Heart left ventricle (tissue), 13 donors: ENCODE results near the gene RPL6.
"Not testable (repeated sequence)": the region's sequence is repeated elsewhere in the genome, so short reads cannot be mapped to it uniquely, and the experiment has no call there.

Experiments
- POLR2A ChIP-seq, 2 donors: fragments of 450-650 bp; IDR thresholded peaks; one replicate each; pipeline ENCODE4 v1.6.1; 2017; ENCODE audit warnings: antibody characterized with exemption in 2 of 2, mild to moderate bottlenecking in 2 of 2, moderate library complexity in 2 of 2
- TF ChIP-seq, protein P1 (sequence below), 12 donors: fragments of 200-600 bp; sonication (generic) in 4 of 12; IDR thresholded peaks; one replicate each; pipeline versions ENCODE4 v1.5.0 to v1.8.0; 2018 to 2022; ENCODE audit warnings: antibody characterized with exemption in 12 of 12, mild to moderate bottlenecking in 5 of 12
- donor health status: ischemic (EF 13 %, LVEDD 7.1; RV severe dilation, severe dysfunction).
- donor health status: DM: no; HTN: yes; CAD: no.
- donor health status: DM: no; HTN: no; CAD: no.
- donor health status: ischemic (EF 25% LVEDD 6.9; RV normal size, moderate dysfunction).
- donor health status: ischemic (EF 25% LVEDD 5.7; RV mildly dilated, moderate dysfunction).
- donor health status: ischemic (EF 35%, LVEDD 5.7; RV mildly dilated, moderate dysfunction).
- donor health status: nonischemic (EF 11% LVEDD 7.7; RV severe dilation, severe dysfunction).
- donor health status: DM: yes; HTN: yes; CAD: no.
- donor health status: PGD.
- donor health status: ischemic (EF 29% LVEDD 5.4; RV normal size, mild dysfunction).
- donor health status: nonischemic (EF 23%, LVEDD 6.1; RV moderate dilation, normal function).

DNA sequence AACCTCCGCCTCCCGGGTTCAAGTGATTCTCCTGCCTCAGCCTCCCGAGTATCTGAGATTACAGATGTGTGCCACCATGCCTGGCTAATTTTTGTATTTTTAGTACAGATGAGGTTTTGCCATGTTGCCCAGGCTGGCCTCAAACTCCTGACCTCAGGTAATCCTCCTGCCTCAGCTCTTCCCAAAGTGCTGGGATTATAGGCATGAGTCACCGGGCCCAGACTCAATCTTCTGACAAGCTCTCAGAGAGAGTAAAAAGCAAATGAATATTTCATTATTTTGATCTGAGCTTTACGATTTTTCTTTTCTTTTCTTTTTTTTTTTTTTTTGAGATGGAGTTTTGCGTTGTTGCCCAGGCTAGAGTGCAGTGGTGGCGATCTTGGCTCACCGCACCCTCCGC lies 31.2 kb upstream of the RPL6 start:
- not testable (repeated sequence) for TF ChIP-seq POLR2A (IDR thresholded peaks at IDR 0.05)
- TF ChIP-seq, protein P1, sequence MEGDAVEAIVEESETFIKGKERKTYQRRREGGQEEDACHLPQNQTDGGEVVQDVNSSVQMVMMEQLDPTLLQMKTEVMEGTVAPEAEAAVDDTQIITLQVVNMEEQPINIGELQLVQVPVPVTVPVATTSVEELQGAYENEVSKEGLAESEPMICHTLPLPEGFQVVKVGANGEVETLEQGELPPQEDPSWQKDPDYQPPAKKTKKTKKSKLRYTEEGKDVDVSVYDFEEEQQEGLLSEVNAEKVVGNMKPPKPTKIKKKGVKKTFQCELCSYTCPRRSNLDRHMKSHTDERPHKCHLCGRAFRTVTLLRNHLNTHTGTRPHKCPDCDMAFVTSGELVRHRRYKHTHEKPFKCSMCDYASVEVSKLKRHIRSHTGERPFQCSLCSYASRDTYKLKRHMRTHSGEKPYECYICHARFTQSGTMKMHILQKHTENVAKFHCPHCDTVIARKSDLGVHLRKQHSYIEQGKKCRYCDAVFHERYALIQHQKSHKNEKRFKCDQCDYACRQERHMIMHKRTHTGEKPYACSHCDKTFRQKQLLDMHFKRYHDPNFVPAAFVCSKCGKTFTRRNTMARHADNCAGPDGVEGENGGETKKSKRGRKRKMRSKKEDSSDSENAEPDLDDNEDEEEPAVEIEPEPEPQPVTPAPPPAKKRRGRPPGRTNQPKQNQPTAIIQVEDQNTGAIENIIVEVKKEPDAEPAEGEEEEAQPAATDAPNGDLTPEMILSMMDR (IDR thresholded peaks at IDR 0.05), result not testable (repeated sequence)
